Amniotic stem cell (primary cell): ENCODE results near the gene MAP7D2.

Source experiments
- DNase-seq: peaks from one replicate; lab custom pipeline; 2025; lab: John Stamatoyannopoulos, UW

MAP7D2 gene

GRCh38 chrX:20112022-20112774 lies 4.5 kb downstream of the MAP7D2 start:
- no peak for DNase-seq

GRCh38 chrX:20111271-20111670 lies 5.4 kb downstream of the MAP7D2 start:
- DNase-seq = no peak

GRCh38 chrX:20101934-20102581 lies 14.6 kb downstream of the MAP7D2 start:
- DNase-seq = no peak

DNA sequence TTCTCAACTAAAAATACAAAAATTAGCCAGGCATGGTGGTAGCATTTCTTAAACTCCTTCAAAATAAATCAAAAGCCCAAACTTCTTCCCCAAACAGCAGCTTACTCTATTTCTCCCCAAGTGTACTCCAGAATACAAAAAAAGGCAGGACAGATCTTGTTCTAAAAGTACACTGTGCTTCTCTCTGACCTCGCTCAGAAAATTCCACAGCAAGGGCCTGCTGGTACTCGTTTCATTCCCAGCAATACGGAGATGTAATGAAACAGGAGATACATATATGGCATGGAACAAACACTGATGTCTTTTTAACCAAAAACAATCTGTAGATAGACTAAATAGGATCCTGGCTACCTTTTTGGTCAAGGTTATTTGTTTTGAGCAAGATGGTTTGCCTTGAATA lies 25.2 kb downstream of the MAP7D2 start:
- DNase-seq = no peak

DNA sequence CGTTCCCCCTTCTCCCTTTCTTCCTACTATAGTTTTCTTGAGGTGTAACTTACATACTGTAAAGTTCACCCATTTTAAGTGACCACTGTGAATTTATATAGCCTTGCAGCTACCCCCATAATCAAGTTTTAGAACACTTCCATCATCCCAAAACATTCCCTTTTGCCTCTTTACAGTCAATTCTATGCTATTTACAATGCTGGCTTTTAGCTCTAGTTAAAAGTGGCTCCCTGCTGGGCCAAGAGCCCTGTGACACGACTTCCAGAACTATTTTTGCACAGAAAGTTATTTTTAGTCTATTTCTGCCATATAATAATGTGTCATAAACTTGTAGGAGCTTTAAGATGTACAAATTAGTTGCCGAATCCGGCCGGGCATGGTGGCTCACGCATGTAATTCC lies 26.9 kb downstream of the MAP7D2 start:
- DNase-seq = no peak

DNA sequence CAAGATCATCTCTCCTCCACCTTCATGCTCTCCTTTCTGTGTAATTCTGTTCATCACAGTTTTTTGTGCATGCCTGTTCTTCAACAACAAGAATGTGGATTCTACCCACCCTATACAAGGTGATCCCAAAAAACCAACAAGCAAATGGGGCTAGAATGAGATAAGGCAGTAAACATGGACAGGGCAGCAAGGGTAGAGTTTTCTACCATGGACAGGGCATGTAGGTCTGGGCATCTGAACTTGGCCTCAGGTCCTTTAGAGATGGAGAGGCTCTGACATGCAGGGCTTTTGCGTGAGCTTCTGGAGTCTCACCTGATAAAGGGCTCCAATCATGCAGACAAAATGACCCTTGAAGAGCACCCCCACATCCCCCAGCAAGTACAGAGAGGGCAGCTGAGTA lies 36.4 kb downstream of the MAP7D2 start:
- DNase-seq = no peak

- no peak for DNase-seq
Observed at GRCh38 chrX:20071511-20072079, 45.1 kb downstream of the MAP7D2 start.

DNA sequence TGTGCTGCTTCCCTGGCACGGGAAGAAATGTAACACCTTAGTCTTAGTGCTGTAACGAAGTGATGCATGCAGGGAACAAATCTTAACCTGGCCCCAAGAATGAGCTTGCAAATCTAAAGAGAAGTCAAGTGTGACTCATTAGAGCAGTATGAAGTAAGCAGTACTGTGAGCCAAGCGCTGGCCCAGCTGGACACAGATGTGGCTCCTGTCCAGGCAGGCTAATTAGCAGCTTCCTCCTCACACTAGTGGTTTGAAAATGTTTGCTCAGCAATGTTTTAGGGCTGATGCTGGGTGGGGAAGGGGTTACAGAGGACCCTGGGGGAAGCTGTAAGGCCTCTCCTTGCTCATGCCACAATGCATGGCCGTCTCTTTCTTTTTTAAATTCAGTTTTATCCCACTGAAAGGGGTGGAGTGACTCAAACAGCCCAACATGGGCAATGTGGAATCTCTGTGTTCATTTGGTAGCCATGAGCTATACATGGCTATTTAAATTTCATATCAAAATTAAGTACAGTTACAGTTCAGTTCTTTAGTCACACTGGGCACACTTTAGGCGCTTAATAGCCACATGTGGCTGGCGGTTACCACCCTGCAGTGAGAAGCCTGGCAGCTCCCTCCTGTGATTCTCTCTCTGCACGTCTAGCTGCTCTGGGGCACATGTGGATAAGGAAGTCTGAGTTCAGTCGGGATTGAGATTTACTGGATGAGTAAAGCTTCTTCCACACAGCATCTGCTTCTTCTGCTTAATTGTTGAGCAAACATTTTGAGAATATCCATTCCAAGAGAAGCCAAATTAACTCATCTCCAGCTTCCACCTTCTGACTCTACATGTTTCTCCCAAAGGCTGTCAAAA lies 48.8 kb downstream of the MAP7D2 start:
- peak; percentile 63 for DNase-seq

DNA sequence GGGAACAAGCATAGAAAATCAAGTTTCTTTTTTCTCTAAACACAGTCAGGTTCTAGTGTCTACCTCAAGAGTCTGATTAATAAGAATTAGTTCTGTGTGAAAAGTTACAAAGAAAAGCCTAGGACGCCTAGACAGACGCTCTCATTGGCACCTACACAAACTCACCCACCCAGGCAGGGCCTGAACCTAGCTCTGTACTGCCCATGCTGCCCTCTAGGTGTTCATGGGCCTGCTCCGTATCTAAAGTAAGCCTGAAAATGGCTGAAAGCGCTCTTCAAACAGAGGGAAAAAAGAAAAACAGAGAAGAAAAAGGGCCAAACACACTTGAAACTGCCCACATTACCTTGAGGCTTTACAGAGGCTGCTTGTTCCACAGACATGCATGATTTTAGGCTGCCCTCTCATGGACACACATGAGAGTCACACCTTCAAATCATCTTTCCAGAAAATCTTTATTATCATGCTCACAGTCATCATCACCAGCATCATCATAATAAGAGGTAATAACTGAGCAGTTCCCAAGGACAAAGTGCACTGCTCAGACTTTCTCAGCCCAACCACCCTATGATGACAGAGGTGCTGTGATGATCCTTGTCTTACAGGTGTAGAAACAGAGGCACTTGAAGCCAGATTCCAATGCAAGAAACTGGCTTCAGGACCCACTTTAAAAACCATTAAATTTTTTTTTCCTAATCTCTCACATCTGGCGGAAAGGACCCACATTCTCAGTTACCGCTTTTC lies 49.6 kb downstream of the MAP7D2 start:
- no peak for DNase-seq

DNA sequence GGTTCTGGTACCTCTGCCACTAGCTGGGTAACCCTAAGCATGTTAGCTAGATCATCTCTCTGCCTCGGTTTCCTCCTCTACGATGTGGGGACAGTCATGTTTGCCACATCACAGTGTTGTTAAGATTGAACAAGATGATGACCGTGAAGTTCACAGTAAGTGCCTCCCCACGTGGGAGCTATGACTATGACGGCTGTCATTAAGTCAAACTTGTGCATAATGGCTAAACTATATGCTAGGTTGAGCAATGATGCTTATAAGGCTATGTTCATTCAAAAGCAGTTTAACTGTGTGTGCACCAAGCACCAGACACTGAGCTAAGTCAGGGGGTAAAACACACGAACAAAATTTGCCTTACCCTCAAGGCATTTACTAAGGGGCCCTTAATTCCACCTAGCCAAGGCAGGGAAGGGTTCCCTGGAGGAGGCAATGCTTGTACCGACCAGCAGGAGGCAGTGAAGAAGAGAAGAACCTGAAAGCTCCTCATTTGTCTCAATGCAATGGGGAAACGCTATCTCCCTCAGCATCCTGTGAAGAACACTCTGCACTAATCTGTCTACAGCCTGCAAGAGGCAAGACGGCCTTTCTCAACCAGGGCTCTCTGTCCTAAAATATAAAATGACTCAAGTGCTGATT lies 52.9 kb downstream of the MAP7D2 start:
- no peak for DNase-seq

- no peak for DNase-seq
Observed at GRCh38 chrX:20063153-20063552, 53.6 kb downstream of the MAP7D2 start.

DNA sequence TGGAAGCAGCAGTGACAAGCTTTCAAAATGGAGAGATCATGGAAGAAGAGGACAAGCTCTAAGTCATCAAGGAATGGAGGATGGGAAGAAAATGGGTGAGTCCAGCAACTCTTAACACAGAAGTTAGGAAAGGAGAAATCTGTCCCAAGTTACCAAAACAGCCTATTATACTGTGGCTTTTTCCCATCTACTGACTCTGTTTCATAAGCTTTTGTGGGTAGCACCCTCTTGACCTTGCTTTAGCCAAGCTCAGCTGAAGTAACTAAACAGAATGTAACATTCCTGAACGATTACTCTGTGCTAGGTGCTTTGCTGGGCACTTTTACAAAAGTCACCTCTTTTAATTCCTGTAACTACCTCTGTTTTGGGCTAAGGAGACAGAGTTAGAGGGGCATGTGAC lies 54.9 kb downstream of the MAP7D2 start:
- no peak for DNase-seq

DNA sequence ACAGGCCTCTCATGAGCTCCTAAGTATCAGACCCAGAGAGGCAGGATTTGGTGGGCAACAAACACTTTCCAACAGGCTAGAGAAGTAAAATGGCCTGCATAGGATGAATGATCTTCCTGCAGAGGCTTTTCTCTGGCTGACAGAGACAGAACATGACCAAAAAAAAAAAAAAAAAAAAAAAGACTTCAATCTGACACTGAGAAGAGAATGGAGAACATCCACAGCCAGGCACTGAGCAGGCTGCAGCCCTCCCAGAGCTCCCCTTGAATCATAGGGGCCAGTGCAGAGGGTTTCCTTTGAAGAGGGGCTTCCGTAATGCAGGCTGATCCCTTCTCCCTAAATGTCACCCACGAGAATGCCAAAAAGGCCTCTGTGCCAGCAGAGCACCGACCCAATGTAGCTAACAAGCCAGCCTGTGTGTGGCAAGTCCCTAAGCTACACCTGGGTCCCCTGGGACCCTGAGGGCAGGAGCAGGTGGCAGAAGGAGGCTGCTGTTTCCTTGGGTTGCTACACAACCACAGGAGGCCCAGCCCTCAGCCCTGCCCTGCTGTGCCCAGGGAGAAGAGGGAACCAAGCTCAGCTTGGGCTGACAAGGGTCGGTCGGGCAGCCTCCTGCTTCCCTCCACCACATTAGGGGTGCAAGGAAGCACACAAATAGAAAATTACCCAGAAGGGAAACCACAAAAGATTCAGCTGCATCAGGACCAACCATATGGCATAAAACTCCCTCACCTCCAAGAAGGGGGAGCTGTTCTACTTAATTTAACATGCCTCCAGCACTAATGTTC lies 55.6 kb downstream of the MAP7D2 start:
- no peak for DNase-seq

DNA sequence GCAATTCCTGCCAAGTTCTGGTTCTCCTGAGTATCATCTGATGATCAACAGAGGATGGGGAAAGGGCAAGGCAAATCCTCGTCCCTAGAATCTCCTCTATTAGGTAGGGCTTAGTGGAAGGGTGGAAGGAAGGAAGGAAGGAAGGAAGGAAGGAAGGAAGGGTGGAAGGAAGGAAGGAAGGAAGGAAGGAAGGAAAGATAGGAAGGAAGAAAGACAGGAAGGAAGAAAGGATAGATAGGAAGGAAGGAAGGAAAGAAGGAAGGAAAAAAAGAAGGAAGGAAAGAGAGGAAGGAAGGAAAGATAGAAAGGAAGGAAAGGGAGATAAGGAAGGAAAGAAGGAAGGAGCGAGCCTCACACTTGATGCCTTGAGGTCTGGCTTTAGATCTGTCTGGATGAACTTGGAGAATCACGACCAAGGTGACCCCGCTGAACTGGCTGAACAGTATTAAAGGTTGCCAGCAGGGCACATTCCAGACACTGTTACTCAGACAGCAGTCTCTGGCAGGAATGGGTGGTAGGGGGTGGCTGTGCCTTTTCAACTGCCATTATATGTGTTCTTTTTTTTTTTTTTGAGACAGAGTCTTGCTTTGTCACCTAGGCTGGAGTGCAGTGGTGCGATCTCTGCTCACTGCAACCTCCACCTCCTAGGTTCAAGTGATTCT lies 57.1 kb downstream of the MAP7D2 start:
- no peak for DNase-seq

DNA sequence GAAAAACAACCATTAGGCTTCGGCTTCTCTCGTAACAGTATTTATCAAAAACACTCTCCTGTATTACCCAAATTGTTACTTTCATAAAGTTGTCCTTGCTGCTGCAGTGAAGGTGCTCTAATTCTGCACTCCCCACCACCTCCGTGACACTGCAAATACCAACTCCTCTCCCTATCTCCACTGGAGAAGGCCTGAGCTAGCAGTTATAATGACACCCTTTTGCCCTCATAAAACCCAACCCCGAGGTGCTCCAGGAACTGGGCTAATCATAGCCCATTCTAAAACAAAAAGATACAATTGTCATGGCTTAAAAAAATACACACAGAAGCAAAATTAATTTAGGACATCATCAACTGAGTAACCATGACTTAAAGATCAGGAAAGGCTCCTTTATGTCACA lies 59.2 kb downstream of the MAP7D2 start:
- DNase-seq = no peak

- no peak for DNase-seq
Observed at GRCh38 chrX:20056704-20057103, 60.0 kb downstream of the MAP7D2 start.

DNA sequence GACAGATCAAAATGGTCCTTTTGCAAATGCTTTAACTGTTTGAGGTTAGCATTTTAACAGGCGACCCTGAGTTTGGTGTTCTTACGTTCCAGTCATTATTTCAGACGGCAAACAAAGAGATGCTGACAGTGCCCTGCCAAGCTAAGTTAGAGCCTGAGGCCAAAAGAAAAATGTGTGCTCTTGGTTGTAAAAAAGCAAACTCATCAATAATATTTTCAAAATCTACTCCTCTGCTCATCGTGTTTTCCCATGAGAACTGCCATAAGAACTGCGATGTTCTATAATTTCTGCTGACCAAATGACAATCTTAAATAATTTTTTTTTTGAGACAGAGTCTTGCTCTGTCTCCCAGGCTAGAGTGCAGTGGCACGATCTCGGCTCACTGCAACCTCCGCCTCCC lies 63.2 kb downstream of the MAP7D2 start:
- DNase-seq = no peak

DNA sequence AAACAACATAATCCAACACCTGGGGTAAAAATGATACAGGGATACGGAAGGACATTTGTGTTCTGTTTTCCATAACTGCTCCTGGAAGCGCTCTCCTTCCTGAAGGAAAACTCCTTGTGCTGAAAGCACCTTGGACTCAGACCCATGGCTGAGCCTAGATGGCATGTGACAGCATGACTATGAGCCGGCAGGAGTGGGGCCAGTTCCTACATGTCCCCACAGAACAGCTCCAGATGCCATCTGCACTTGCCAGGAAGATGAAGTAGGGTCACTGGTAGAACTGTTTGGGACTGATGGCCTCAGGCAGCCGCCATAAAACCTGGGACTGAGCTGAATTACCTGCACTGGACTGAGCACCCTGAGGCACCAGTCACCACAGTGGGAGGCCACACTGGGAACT lies 69.8 kb downstream of the MAP7D2 start:
- no peak for DNase-seq

- DNase-seq = no peak
Observed at GRCh38 chrX:20046223-20046622, 70.5 kb downstream of the MAP7D2 start.

DNA sequence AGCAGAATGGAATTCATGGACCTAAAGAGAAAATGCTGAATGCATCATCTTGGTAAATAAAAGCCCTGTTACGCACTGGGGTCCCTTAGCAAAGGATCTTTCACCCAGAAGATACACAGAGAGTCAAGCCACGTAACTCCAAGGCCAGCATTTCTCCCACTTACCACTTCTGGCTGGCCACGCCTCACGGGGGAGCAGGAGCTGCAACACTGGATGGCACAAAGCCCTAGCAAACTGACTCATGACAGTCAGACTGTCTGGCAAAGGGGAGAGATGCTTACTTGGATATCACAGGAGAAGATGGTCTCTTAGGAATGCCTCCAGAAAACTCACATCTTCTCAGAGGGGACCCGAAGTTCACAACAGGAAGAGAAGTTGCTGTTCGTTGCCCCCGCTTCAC lies 74.5 kb downstream of the MAP7D2 start:
- DNase-seq = no peak
